Mammary epithelial cell (primary cell): ENCODE results near the gene HS3ST3B1.

ENCODE experiments used
- CTCF ChIP-seq, 2 donors: IDR thresholded peaks in 1 of 2; conservative IDR thresholded peaks in 1 of 2; 2 replicates each; pipeline ENCODE4 v1.5.1; 2011 to 2012; ENCODE audit warnings: inconsistent platforms in 2 of 2, low read length in 2 of 2, mild to moderate bottlenecking in 2 of 2, control low read depth in 1 of 2, low read depth in 1 of 2; ENCODE audit not compliant: insufficient read depth in 1 of 2; ENCODE audit errors: extremely low read depth in 1 of 2
- EZH2 ChIP-seq: IDR thresholded peaks from 2 replicates; pipeline ENCODE4 v1.6.1; 2012; ENCODE audit warnings: low read length, inconsistent platforms, borderline replicate concordance

- no peak for TF ChIP-seq EZH2
- TF ChIP-seq CTCF (conservative IDR thresholded peaks at IDR 0.05 in 1 of 2, IDR thresholded peaks at IDR 0.05 in 1 of 2; ENCODE audit: extremely low read depth in 1 of 2, insufficient read depth in 1 of 2, low read depth in 1 of 2, low read length in 2 of 2), result no peak
Observed at GRCh38 chr17:14366199-14366598, 65.3 kb downstream of the HS3ST3B1 start.
